ENCODE measurements around the gene C1orf167.

The C1orf167 gene

DNA sequence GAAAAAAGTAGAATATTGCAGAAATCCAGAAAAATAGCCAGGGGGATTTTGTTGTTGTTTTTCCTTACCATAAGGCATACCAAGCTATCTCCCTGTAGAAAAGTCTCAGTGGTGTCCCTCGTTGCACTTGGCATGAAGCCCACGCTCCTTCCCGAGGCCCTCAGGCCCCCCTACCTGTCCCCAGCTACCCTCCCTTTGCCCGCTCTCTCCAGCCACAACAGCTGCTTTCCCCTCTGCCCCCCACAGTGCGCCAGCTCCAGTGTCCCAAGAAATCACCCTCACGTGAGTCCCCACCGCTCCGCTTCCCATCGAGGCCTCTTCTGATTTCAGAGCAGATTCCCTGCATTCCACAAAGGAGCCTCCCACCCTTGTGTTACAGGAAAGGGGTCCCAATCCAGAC, 17.7 kb upstream of the C1orf167 start:
- H3K27me3 ChIP-seq (ENCODE audit: insufficient read depth, low read depth, severe bottlenecking) = no peaks in the 10 kb centered on the region
- H3K36me3 ChIP-seq = peaks cover 9% of the 10 kb centered on the region
- no peaks in the 10 kb centered on the region for H3K9me3 ChIP-seq (ENCODE audit: severe bottlenecking)
- H3K27ac ChIP-seq = no peak overlapping the region
- TF ChIP-seq, protein P1, sequence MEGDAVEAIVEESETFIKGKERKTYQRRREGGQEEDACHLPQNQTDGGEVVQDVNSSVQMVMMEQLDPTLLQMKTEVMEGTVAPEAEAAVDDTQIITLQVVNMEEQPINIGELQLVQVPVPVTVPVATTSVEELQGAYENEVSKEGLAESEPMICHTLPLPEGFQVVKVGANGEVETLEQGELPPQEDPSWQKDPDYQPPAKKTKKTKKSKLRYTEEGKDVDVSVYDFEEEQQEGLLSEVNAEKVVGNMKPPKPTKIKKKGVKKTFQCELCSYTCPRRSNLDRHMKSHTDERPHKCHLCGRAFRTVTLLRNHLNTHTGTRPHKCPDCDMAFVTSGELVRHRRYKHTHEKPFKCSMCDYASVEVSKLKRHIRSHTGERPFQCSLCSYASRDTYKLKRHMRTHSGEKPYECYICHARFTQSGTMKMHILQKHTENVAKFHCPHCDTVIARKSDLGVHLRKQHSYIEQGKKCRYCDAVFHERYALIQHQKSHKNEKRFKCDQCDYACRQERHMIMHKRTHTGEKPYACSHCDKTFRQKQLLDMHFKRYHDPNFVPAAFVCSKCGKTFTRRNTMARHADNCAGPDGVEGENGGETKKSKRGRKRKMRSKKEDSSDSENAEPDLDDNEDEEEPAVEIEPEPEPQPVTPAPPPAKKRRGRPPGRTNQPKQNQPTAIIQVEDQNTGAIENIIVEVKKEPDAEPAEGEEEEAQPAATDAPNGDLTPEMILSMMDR (IDR thresholded peaks at IDR 0.05; ENCODE audit: low read depth, low read length) = no peak
- no peak for DNase-seq
- no peak overlapping the region for H3K4me3 ChIP-seq (ENCODE audit: low read depth, low read length)

DNA sequence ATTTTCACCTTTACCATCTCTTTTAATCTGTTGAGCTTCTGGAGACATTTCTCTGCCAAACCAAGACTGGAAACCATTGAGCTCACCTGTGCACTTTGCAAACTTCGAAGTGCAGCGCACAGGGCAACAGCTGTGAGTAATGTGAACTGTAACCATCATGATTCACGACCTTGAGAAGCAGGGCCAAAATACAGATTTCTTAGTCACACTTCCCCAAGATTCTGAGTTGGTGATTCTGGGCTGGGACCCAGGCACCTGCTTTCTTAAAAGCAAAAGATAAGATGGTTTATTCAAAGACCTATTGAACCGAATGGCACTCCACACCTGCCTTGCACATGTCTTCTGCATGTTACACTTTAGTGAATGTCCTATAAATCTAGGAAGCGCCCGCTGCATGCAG, 15.9 kb upstream of the C1orf167 start:
- no peak for DNase-seq
- Histone ChIP-seq H3K27me3 (ENCODE audit: insufficient read depth, low read depth, severe bottlenecking) (no peaks in the 10 kb centered on the region), H3K27ac (no peak overlapping the region), H3K4me3 (ENCODE audit: low read depth, low read length) (no peak overlapping the region), H3K36me3 (peaks cover 14% of the 10 kb centered on the region), H3K9me3 (ENCODE audit: severe bottlenecking) (no peaks in the 10 kb centered on the region)
- TF ChIP-seq, protein P1 (IDR thresholded peaks at IDR 0.05; ENCODE audit: low read depth, low read length) = no peak

DNA sequence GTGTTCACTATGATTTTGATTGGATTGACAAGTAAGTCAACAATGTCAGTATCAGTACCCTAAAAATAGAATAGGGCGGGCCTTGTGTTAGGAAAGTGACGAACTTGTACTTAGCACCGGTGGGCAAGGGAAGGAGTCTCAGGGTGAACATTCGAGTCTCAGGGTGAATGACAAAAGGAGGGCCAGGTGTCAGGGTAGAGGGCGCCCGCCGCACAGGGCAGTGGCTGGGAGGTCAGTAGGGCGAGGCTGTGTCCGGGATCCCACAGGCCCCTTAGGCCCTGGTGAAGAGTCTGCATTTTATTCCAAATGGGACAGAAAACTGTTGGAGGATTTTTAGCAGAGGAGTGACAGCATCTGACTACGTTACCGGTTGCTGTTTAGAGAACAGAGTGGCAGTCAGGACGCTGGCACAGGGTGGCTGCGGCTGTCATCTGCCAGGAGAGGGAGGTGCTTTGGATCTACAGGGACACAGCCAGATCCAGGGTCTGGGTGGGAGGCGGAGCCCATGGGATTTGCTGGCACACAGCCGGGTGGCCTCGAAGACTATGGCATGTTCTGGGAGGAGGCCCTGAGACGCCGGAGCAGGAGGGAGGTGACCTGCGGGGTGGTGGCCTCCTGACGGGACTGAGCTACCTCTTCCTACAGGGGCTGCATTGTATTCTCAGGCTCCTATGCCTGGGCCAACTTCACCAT, 15.1 kb upstream of the C1orf167 start:
- H3K36me3 ChIP-seq = peaks cover 14% of the 10 kb centered on the region
- TF ChIP-seq, protein P1 (IDR thresholded peaks at IDR 0.05; ENCODE audit: low read depth, low read length) = no peak

DNA sequence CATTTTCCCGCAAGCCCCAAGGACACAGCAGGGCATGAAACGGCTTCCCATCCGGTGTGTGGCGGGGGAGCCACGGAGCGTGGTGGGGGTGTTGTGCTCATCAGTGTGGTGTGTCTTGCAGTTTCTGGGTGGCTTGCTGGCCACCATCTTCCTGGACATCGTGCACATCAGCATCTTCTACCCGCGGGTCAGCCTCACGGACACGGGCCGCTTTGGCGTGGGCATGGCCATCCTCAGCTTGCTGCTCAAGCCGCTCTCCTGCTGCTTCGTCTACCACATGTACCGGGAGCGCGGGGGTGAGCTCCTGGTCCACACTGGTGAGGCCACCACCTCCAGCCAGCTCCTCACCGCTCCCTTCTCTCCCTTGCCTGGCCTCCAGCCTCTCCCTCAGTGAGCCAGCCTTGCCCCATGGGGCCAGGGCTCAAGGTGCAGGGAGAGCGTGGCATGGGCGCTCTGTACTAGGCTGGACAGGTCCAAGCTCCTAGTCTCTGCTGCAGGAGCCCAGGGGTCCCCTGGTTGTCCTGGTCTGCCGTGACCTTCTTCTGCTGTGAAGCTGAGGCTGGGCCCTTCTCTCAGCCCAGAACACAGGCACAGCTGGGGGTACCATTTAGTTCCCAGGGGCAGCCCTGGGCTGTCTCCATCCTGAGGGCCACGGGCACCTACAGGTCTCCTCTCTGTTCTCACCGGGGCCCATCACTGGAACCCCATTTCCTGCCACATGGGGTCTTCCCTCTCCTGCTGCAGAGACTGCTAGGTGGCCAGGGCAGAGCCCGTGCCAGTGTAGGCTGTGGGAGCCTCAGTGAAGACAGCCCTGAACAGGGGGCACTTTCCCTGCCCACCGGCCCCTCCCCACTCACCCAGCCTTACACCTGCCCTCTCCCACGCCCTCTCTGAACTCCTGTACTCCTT, 13.4 kb upstream of the C1orf167 start:
- TF ChIP-seq, protein P1 (IDR thresholded peaks at IDR 0.05; ENCODE audit: low read depth, low read length) = no peak
- H3K27me3 ChIP-seq (ENCODE audit: insufficient read depth, low read depth, severe bottlenecking) = no peaks in the 10 kb centered on the region
- no peak overlapping the region; the same call in 1 of the 2 replicates for H3K27ac ChIP-seq
- DNase-seq = no peak
- no peaks in the 10 kb centered on the region for H3K9me3 ChIP-seq (ENCODE audit: severe bottlenecking)
- H3K4me3 ChIP-seq (ENCODE audit: low read depth, low read length) = no peak overlapping the region
- H3K36me3 ChIP-seq = peaks cover 14% of the 10 kb centered on the region

More for the DNA sequence above, 15.1 kb upstream of the C1orf167 start:
- Histone ChIP-seq H3K4me3 (ENCODE audit: low read depth, low read length) (no peak overlapping the region), H3K27me3 (ENCODE audit: insufficient read depth, low read depth, severe bottlenecking) (no peaks in the 10 kb centered on the region), H3K9me3 (ENCODE audit: severe bottlenecking) (no peaks in the 10 kb centered on the region), H3K27ac (no peak overlapping the region)
- no peak for DNase-seq

DNA sequence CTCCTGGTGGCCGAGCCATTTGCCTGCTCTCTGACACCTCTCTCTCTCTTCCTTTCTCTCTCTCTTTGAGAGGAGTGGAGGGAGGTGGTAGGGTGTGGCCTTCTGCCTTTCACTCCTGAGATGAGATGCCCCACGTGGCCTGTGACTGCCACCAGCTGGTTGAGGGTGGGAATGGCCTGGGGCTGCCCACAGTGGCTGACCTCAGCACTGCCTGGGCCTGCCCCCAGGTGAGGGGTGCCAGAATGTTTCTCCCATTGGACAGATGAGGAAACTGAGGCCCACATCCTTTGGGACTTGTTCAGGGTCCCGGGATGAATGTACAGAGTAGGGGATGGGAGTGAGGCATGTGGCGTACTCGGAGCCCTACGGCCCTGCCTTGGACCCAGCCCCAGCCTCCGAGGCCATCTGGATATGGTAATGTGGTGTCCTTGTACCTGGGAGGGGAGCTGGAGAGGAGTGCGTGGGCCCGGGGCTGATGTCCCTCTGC, 12.7 kb upstream of the C1orf167 start:
- no peak overlapping the region; the same call in 1 of the 2 replicates for H3K27ac ChIP-seq
- H3K4me3 ChIP-seq (ENCODE audit: low read depth, low read length) = no peak overlapping the region
- H3K9me3 ChIP-seq (ENCODE audit: severe bottlenecking) = no peaks in the 10 kb centered on the region
- peaks cover 14% of the 10 kb centered on the region for H3K36me3 ChIP-seq
- H3K27me3 ChIP-seq (ENCODE audit: insufficient read depth, low read depth, severe bottlenecking) = no peaks in the 10 kb centered on the region
- TF ChIP-seq, protein P1 (IDR thresholded peaks at IDR 0.05; ENCODE audit: low read depth, low read length) = peak; percentile 94
- peak; percentile 85 for DNase-seq
